Psoas muscle (tissue), 8 donors: ENCODE data around the gene DOCK2. TPM values are rescaled to one million over a fixed set of nuclear protein-coding genes. Genes with fewer than 3 reads are reported as not detected.

Experiments used
- ATAC-seq, 4 donors: fragments of 200-7000 bp; cut with Tn5 transposase; one replicate each; pipeline ENCODE4 v1.9.1; 2020; ENCODE audit warnings: moderate library complexity in 3 of 4, mild to moderate bottlenecking in 2 of 4
- DNase-seq, 2 donors: peaks; one replicate each; pipeline ENCODE4 v3.0.0-alpha.2; 2020
- H3K27ac ChIP-seq: fragments of 200-600 bp; one replicate; pipeline ENCODE4 v1.8.0; 2022
- H3K27me3 ChIP-seq, 3 donors: fragments of 200-600 bp in 1 of 3; one replicate each; pipeline versions ENCODE4 v1.6.1 to v1.8.0; 2013 to 2022; ENCODE audit warnings: low read length in 2 of 3, mild to moderate bottlenecking in 2 of 3, moderate library complexity in 1 of 3; ENCODE audit not compliant: insufficient read depth in 3 of 3
- H3K36me3 ChIP-seq, 2 donors: fragments of 200-600 bp in 1 of 2; one replicate each; pipeline versions ENCODE4 v1.6.1 to v1.8.0; 2013 to 2022; ENCODE audit warnings: low read depth in 1 of 2, mild to moderate bottlenecking in 1 of 2, moderate library complexity in 1 of 2; ENCODE audit not compliant: insufficient read depth in 1 of 2
- H3K4me1 ChIP-seq: fragments of 200-600 bp; one replicate; pipeline ENCODE4 v1.8.0; 2022
- H3K4me3 ChIP-seq: fragments of 200-600 bp; one replicate; pipeline ENCODE4 v1.8.0; 2022; ENCODE audit warnings: mild to moderate bottlenecking
- H3K9me3 ChIP-seq: fragments of 200-600 bp; one replicate; pipeline ENCODE4 v1.8.0; 2022
- CTCF ChIP-seq: fragments of 200-600 bp; IDR thresholded peaks from one replicate; pipeline ENCODE4 v1.8.0; 2022; ENCODE audit warnings: antibody characterized with exemption
- WGBS, 3 donors: extraction: QIAGEN DNeasy Blood & Tissue Kit; methylation state at CpG; one replicate each; pipeline versions ENCODE4 v1.1.6 to v1.1.7; 2013; 5-methylcytosine and 5-hydroxymethylcytosine counted together
- intact Hi-C, 2 donors: fragments of 100-400 bp; cut with DNase I; formaldehyde crosslinking; loops; one replicate each; pipeline versions ENCODE4 v1.11.0 to v1.14.2; 2022
- polyA plus RNA-seq, 3 donors: library from polyadenylated mRNA; stranded (reverse); fragments of 200-250 nt; gene quantifications; one replicate each; pipeline ENCODE4 v1.2.3, GENCODE V29; 2013
- total RNA-seq, 4 donors: library from RNA; stranded (reverse); fragmentation: NEBNext Ultra II Directional in 2 of 4; extraction: Animal tissue kit (Norgen Biotek cat#: 25700) in 2 of 4; gene quantifications; one replicate each; pipeline versions ENCODE4 v1.2.1 to v1.2.4, GENCODE V29; 2021 to 2023
- donor health status: healthy with polysubstance abuse.
- donor health status: DM: no; HTN: no; CAD: no; lungs with moderate emphysema.
- donor health status: Bipolar disorder and iron deficiency.
- donor health status: healthy.
- donor health status: DM: yes; HTN: yes; CAD: no.
- donor health status: DM: no; HTN: no; CAD: no.
- donor health status: DM: no; HTN: no; CAD: no.
- donor health status: DM: yes; HTN: yes; CAD: no.

Gene DOCK2
- total and polyA plus RNA-seq, 7 donors, result 0.37 to 4.4 (median 3.5) TPM

GRCh38 chr5:169686137-169686536, 49.1 kb downstream of the DOCK2 start:
- no peak overlapping the region for H3K4me3 ChIP-seq
- H3K9me3 ChIP-seq, result no peaks in the 10 kb centered on the region
- DNase-seq (no peak), ATAC-seq (no peak)
- intact Hi-C loops, result no loop called here
- 30 to 42% (median 31%) methylated on average over 5 of the region's 5 CpGs for WGBS, 3 donors
- H3K27ac ChIP-seq, result no peak overlapping the region
- no peak for TF ChIP-seq CTCF
- H3K36me3 ChIP-seq, result no peaks in the 10 kb centered on the region
- H3K27me3 ChIP-seq, result no peaks in the 10 kb centered on the region
- no peaks in the 10 kb centered on the region for H3K4me1 ChIP-seq

- no peaks in the 10 kb centered on the region for H3K4me1 ChIP-seq
- H3K9me3 ChIP-seq, result no peaks in the 10 kb centered on the region
- ATAC-seq (no peak), DNase-seq (no peak)
- TF ChIP-seq CTCF, result no peak
- intact Hi-C loops, result no loop called here
- no peaks in the 10 kb centered on the region for H3K27me3 ChIP-seq
- 45 to 52% (median 50%) methylated on average over 3 of the region's 3 CpGs for WGBS, 3 donors
- H3K36me3 ChIP-seq, result no peaks in the 10 kb centered on the region
- no peak overlapping the region for H3K27ac ChIP-seq
- H3K4me3 ChIP-seq, result no peak overlapping the region
Observed at GRCh38 chr5:169688106-169688505, 51.0 kb downstream of the DOCK2 start.

GRCh38 chr5:169691471-169691870, 54.4 kb downstream of the DOCK2 start:
- Histone ChIP-seq H3K27ac (no peak overlapping the region), H3K4me3 (no peak overlapping the region), H3K9me3 (no peaks in the 10 kb centered on the region), H3K27me3 (no peaks in the 10 kb centered on the region), H3K4me1 (no peaks in the 10 kb centered on the region), H3K36me3 (no peaks in the 10 kb centered on the region)
- DNase-seq, result no peak
- WGBS, 3 donors, result 29 to 55% (median 48%) methylated on average over 1 of the region's 1 CpG
- intact Hi-C loops, result no loop called here
- ATAC-seq, result no peak
- TF ChIP-seq CTCF, result no peak

- intact Hi-C loops, result no loop called here
- H3K27me3 ChIP-seq, result no peaks in the 10 kb centered on the region
- TF ChIP-seq CTCF, result no peak
- DNase-seq (no peak), ATAC-seq (no peak)
- H3K27ac ChIP-seq, result no peak overlapping the region
- H3K4me3 ChIP-seq, result no peak overlapping the region
- H3K4me1 ChIP-seq, result no peaks in the 10 kb centered on the region
- WGBS, 3 donors, result 72 to 80% (median 73%) methylated on average over 3 of the region's 3 CpGs
- no peaks in the 10 kb centered on the region for H3K9me3 ChIP-seq
- no peaks in the 10 kb centered on the region for H3K36me3 ChIP-seq
Observed at GRCh38 chr5:169694091-169694625, 57.1 kb downstream of the DOCK2 start.

GRCh38 chr5:169695025-169695625, 58.0 kb downstream of the DOCK2 start:
- DNase-seq (no peak), ATAC-seq (no peak)
- Histone ChIP-seq H3K4me3 (no peak overlapping the region), H3K4me1 (no peaks in the 10 kb centered on the region), H3K36me3 (no peaks in the 10 kb centered on the region), H3K27ac (no peak overlapping the region), H3K27me3 (no peaks in the 10 kb centered on the region), H3K9me3 (no peaks in the 10 kb centered on the region)
- TF ChIP-seq CTCF, result no peak
- WGBS, 3 donors, result 68 to 81% (median 75%) methylated on average over 6 of the region's 6 CpGs
- intact Hi-C loops, result no loop called here
